Measurements from ENCODE around the gene THSD8.
A peak's percentile ranks its signal among the peaks of the same experiment; 100 is the strongest.

Gene THSD8

GRCh38 chr19:12779162-12779993 lies 22.5 kb upstream of the THSD8 start:
- no peak for DNase-seq (ENCODE audit: low spot score)

GRCh38 chr19:12782174-12782423 lies 19.8 kb upstream of the THSD8 start:
- no peak for DNase-seq (ENCODE audit: low spot score)

- DNase-seq (ENCODE audit: low spot score): peak; percentile 67
Measured at GRCh38 chr19:12782424-12783290, 19.2 kb upstream of the THSD8 start.

GRCh38 chr19:12783291-12783848 lies 18.5 kb upstream of the THSD8 start:
- no peak for DNase-seq (ENCODE audit: low spot score)

GRCh38 chr19:12783849-12784393 lies 17.9 kb upstream of the THSD8 start:
- peak; percentile 68 for DNase-seq (ENCODE audit: low spot score)

- no peak for DNase-seq (ENCODE audit: low spot score)
Measured at GRCh38 chr19:12784394-12784870, 17.4 kb upstream of the THSD8 start.

GRCh38 chr19:12784871-12785430 lies 16.9 kb upstream of the THSD8 start:
- peak; percentile 26 for DNase-seq (ENCODE audit: low spot score)

- no peak for DNase-seq (ENCODE audit: low spot score)
Measured at GRCh38 chr19:12785431-12786031, 16.3 kb upstream of the THSD8 start.

- DNase-seq (ENCODE audit: low spot score): no peak
Measured at GRCh38 chr19:12786141-12786870, 15.6 kb upstream of the THSD8 start.

GRCh38 chr19:12786952-12787351 lies 14.9 kb upstream of the THSD8 start:
- no peak for DNase-seq (ENCODE audit: low spot score)

GRCh38 chr19:12787458-12787857 lies 14.4 kb upstream of the THSD8 start:
- no peak for DNase-seq (ENCODE audit: low spot score)

- DNase-seq (ENCODE audit: low spot score): no peak
Measured at GRCh38 chr19:12788042-12788681, 13.7 kb upstream of the THSD8 start.

- peak; percentile 89 for DNase-seq (ENCODE audit: low spot score)
Measured at GRCh38 chr19:12788682-12789097, 13.2 kb upstream of the THSD8 start.

GRCh38 chr19:12789098-12789903 lies 12.6 kb upstream of the THSD8 start:
- DNase-seq (ENCODE audit: low spot score): peak; percentile 75

- DNase-seq (ENCODE audit: low spot score): peak; percentile 96
Measured at GRCh38 chr19:12789904-12790619, 11.8 kb upstream of the THSD8 start.

GRCh38 chr19:12790628-12791344 lies 11.1 kb upstream of the THSD8 start:
- DNase-seq (ENCODE audit: low spot score): no peak

GRCh38 chr19:12791345-12792050 lies 10.4 kb upstream of the THSD8 start, which contains the start of gene JUNB:
TSS of gene JUNB (plus strand) at chr19:12791486. CDS start at chr19:12791772, 286 bp downstream.
- DNase-seq (ENCODE audit: low spot score): peak; percentile 97
